Stomach smooth muscle (tissue), 2 donors: ENCODE data around the gene ASTN2.

Source experiments
- H3K27ac ChIP-seq: one replicate; pipeline ENCODE4 v1.7.0; 2013; ENCODE audit warnings: mild to moderate bottlenecking, low read length, inconsistent platforms
- H3K27me3 ChIP-seq, 2 donors: one replicate each; pipeline ENCODE4 v1.7.0; 2013; ENCODE audit warnings: low read length in 2 of 2; ENCODE audit not compliant: insufficient read depth in 2 of 2, control insufficient read depth in 1 of 2
- H3K36me3 ChIP-seq, 2 donors: one replicate each; pipeline ENCODE4 v1.7.0; 2013; ENCODE audit warnings: low read length in 2 of 2; ENCODE audit not compliant: control insufficient read depth in 2 of 2, insufficient read depth in 2 of 2
- H3K4me1 ChIP-seq: one replicate; pipeline ENCODE4 v1.7.0; 2013; ENCODE audit warnings: low read length; ENCODE audit not compliant: control insufficient read depth, insufficient read depth
- H3K4me3 ChIP-seq, 2 donors: one replicate each; pipeline ENCODE4 v1.7.0; 2013; ENCODE audit warnings: low read length in 2 of 2
- H3K9ac ChIP-seq, 2 donors: one replicate each; pipeline ENCODE4 v1.7.0; 2013; ENCODE audit warnings: low read length in 2 of 2, mild to moderate bottlenecking in 1 of 2
- H3K9me3 ChIP-seq, 2 donors: one replicate each; pipeline ENCODE4 v1.7.0; 2013; ENCODE audit warnings: low read length in 2 of 2; ENCODE audit not compliant: control insufficient read depth in 2 of 2
- donor health status: healthy.
- donor health status: Pancreatic carcinoma.

ASTN2 gene

DNA sequence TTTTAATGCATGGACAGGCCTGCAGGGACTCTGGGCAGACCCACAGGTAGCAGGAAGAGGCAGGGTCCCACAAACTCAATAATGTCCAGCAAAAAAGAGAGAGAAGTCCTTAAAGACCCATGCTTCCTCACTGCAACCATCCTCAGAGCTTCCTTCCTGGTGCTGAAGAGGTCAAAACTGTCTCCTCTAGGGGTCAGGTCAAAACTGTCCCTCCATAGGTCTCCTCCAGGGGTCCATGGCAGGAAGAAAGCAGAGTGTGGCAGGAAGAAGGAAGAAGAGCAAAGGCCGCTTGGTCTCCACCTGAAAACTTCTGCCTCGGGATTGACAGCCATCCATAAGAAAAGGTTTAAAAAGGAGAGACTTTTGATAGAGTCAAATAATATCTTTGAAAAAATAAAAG, 989.6 kb downstream of the ASTN2 start:
- H3K4me1 ChIP-seq, result no peaks in the 10 kb centered on the region
- H3K36me3 ChIP-seq, result peaks cover 2 to 3% of the 10 kb centered on the region in 2 donors
- no peaks in the 10 kb centered on the region for H3K27me3 ChIP-seq
- H3K4me3 ChIP-seq, result no peak overlapping the region
- no peak overlapping the region for H3K9ac ChIP-seq
- H3K27ac ChIP-seq, result no peak overlapping the region
- H3K9me3 ChIP-seq, result no peaks in the 10 kb centered on the region

DNA sequence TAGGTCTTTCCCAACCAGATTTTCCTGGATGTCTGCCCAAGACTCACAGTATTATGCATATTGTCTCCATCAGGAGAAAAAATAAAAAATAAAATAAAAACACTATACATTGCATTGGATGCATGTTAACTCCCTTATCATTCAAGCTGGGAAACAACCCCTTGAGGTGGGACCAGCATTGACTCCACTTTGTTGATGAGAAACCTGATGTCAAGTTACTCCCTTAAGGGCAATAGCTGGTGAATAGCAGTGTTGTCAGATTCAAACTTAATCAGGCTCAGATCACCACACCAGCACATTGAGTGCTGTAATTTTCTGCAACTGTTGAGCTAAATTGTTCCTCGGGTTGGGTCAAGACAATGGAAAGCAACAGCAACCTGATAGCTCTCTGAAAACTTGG, 991.7 kb downstream of the ASTN2 start:
- no peak overlapping the region for H3K9ac ChIP-seq
- no peaks in the 10 kb centered on the region for H3K27me3 ChIP-seq
- H3K27ac ChIP-seq, result no peak overlapping the region
- no peak overlapping the region for H3K4me3 ChIP-seq
- no peaks in the 10 kb centered on the region for H3K9me3 ChIP-seq
- no peaks in the 10 kb centered on the region for H3K4me1 ChIP-seq
- peaks cover 2 to 3% of the 10 kb centered on the region in 2 donors for H3K36me3 ChIP-seq

- H3K27ac ChIP-seq, result no peak overlapping the region
- H3K9ac ChIP-seq, result no peak overlapping the region
- no peak overlapping the region for H3K4me3 ChIP-seq
- no peaks in the 10 kb centered on the region for H3K27me3 ChIP-seq
- H3K4me1 ChIP-seq, result no peaks in the 10 kb centered on the region
- no peaks in the 10 kb centered on the region for H3K9me3 ChIP-seq
- peaks cover 2 to 3% of the 10 kb centered on the region in 2 donors for H3K36me3 ChIP-seq
These were observed 992.5 kb downstream of the ASTN2 start for GRCh38 chr9:116422119-116422979.

DNA sequence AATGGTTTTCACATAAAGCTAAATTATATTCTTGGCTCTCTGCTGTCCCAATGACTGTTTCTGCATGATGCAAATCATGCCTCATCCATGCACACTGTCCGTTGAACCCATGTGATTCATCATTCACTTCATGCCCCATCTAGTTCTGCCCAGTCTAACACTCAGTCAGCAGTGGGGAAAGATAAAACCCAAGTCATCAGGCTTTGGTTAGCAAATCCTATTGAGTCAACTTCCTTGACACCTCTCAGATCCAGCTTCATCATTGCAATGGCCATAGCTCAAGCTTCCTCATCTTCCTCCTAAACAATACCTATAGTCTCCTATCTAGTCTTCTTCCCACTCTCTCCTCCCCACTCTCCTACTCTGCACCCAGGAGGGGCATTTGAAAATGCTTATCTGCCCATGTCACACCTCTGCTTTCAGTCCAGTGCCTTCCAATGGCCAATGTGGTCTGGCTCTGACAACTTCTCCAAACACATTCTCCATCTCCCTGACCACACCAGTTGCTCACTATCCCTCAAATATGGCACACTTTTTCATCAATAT, 993.8 kb downstream of the ASTN2 start:
- H3K36me3 ChIP-seq, result peaks cover 2 to 3% of the 10 kb centered on the region in 2 donors
- H3K27me3 ChIP-seq, result no peaks in the 10 kb centered on the region
- no peaks in the 10 kb centered on the region for H3K4me1 ChIP-seq
- no peaks in the 10 kb centered on the region for H3K9me3 ChIP-seq
- no peak overlapping the region for H3K9ac ChIP-seq
- no peak overlapping the region for H3K4me3 ChIP-seq
- no peak overlapping the region for H3K27ac ChIP-seq

- H3K9ac ChIP-seq, result no peak overlapping the region
- H3K4me3 ChIP-seq, result no peak overlapping the region
- H3K27me3 ChIP-seq, result no peaks in the 10 kb centered on the region
- H3K27ac ChIP-seq, result no peak overlapping the region
- H3K4me1 ChIP-seq, result no peaks in the 10 kb centered on the region
- no peaks in the 10 kb centered on the region for H3K9me3 ChIP-seq
- no peaks in the 10 kb centered on the region for H3K36me3 ChIP-seq
These were observed 995.7 kb downstream of the ASTN2 start for GRCh38 chr9:116419181-116419580.

DNA sequence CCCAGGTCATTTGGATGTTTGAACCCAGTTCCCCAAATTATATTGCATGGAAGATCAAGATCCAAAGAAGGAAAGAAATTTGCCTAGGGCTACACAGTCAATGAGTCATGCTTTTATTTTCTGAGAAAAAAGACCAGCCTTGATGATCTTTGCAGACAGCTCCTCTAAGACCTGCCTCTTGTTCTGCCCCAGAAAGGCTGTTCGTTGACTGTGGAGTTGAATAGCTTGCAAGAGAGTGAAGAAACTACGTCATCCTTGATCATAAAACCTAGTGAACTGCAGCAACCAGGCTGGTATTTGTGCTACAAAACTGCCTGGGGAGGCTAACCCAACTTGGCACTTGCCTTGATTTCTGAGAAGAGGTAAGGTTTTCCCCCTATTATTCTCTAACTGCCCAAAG, 997.4 kb downstream of the ASTN2 start:
- Histone ChIP-seq H3K9me3 (no peaks in the 10 kb centered on the region), H3K4me3 (no peak overlapping the region), H3K4me1 (no peaks in the 10 kb centered on the region), H3K9ac (no peak overlapping the region), H3K27ac (no peak overlapping the region), H3K36me3 (no peaks in the 10 kb centered on the region), H3K27me3 (no peaks in the 10 kb centered on the region)

DNA sequence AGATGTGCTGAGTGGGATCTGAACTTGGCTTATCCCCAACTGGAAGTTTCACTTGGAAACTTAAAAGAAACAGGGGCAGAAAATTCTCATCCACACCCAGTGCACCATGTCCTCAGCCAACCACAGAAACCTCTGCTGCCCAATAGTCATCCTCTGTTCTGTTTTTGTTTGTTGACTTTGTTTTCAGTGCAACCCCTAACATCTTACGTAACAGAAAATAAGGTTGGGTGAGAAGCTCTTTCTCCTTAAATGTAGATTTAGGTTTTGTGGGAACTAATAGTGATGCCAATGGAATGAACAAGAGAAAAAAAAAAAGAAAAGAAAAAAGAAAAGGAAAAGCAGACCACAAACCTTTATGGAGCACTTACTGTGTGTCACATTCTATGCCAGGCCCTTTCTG, 998.4 kb downstream of the ASTN2 start:
- Histone ChIP-seq H3K9ac (no peak overlapping the region), H3K9me3 (no peaks in the 10 kb centered on the region), H3K27ac (no peak overlapping the region), H3K4me3 (no peak overlapping the region), H3K4me1 (no peaks in the 10 kb centered on the region), H3K27me3 (no peaks in the 10 kb centered on the region), H3K36me3 (no peaks in the 10 kb centered on the region)

- no peaks in the 10 kb centered on the region for H3K27me3 ChIP-seq
- H3K4me3 ChIP-seq, result no peak overlapping the region
- no peaks in the 10 kb centered on the region for H3K4me1 ChIP-seq
- H3K36me3 ChIP-seq, result no peaks in the 10 kb centered on the region
- H3K9ac ChIP-seq, result no peak overlapping the region
- H3K9me3 ChIP-seq, result no peaks in the 10 kb centered on the region
- H3K27ac ChIP-seq, result no peak overlapping the region
These were observed 1000.5 kb downstream of the ASTN2 start for GRCh38 chr9:116414374-116414773.

DNA sequence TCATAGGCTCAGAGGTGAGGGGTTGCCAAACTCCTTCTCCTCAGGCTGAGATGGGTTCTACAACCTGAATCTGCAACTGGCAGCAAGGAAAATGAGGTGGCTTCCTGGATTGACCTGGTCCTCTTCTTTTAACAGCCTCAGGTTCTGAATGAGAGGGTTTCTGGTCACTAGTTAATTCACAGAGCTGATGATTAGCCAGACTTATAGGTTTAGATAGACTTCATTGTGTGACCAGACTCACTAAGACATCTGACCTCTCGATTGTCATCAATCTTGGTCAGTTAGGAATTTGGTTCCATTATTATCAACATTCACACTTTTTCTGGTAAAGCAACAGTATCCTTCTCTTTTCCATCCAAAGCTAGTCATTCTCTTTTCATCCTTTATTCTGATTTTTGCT, 1003.4 kb downstream of the ASTN2 start:
- no peak overlapping the region for H3K27ac ChIP-seq
- no peak overlapping the region for H3K9ac ChIP-seq
- no peaks in the 10 kb centered on the region for H3K27me3 ChIP-seq
- no peaks in the 10 kb centered on the region for H3K9me3 ChIP-seq
- no peaks in the 10 kb centered on the region for H3K4me1 ChIP-seq
- no peak overlapping the region for H3K4me3 ChIP-seq
- no peaks in the 10 kb centered on the region for H3K36me3 ChIP-seq

DNA sequence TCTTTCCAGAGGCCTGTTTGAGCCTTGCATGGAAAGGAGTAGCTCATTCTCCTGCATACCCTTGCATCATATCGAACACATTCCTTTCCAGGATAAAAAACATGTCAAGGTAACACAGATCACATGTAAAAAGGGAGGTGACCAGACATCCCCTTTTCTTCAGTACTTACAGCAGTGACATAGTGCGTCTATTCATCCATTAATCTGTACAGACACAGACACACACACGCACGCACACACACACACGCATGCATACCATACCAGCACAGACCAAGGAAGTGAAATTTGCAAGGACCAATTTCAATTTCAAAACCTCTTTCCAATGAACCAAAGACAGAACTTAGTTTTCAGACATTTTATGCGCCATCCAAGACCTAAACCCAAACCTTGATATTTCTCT, 1005.2 kb downstream of the ASTN2 start:
- H3K4me1 ChIP-seq, result no peaks in the 10 kb centered on the region
- no peak overlapping the region for H3K9ac ChIP-seq
- H3K9me3 ChIP-seq, result no peaks in the 10 kb centered on the region
- H3K36me3 ChIP-seq, result no peaks in the 10 kb centered on the region
- H3K27me3 ChIP-seq, result no peaks in the 10 kb centered on the region
- no peak overlapping the region for H3K27ac ChIP-seq
- no peak overlapping the region for H3K4me3 ChIP-seq

- no peak overlapping the region for H3K27ac ChIP-seq
- H3K36me3 ChIP-seq, result no peaks in the 10 kb centered on the region
- no peaks in the 10 kb centered on the region for H3K4me1 ChIP-seq
- H3K9me3 ChIP-seq, result no peaks in the 10 kb centered on the region
- H3K9ac ChIP-seq, result no peak overlapping the region
- no peaks in the 10 kb centered on the region for H3K27me3 ChIP-seq
- H3K4me3 ChIP-seq, result no peak overlapping the region
These were observed 1005.7 kb downstream of the ASTN2 start for GRCh38 chr9:116409129-116409528.
